Neutrophil (primary cell): ENCODE data around the gene VWA8.

Experiments used
- H3K27ac ChIP-seq: fragments of 200-600 bp; sonication (generic); 2 replicates; pipeline ENCODE4 v1.5.1; 2016; ENCODE audit warnings: mild to moderate bottlenecking, moderate library complexity
- H3K27me3 ChIP-seq: fragments of 200-600 bp; sonication (generic); 2 replicates; pipeline ENCODE4 v1.6.0; 2016; ENCODE audit warnings: mild to moderate bottlenecking
- H3K36me3 ChIP-seq: fragments of 200-600 bp; sonication (generic); 2 replicates; pipeline ENCODE4 v1.5.1; 2017
- H3K4me1 ChIP-seq, 2 experiments: fragments of 200-600 bp in 1 of 2; sonication (generic) in 1 of 2; 1 replicate in 1 of 2; 2 replicates in 1 of 2; pipeline versions ENCODE4 v1.5.1 to v1.6.1; 2013 to 2016; ENCODE audit warnings: low read depth in 1 of 2, low read length in 1 of 2, mild to moderate bottlenecking in 1 of 2, moderate library complexity in 1 of 2; ENCODE audit not compliant: control insufficient read depth in 1 of 2, insufficient read depth in 1 of 2
- H3K4me3 ChIP-seq, 2 experiments: fragments of 200-600 bp in 1 of 2; sonication (generic) in 1 of 2; 1 replicate in 1 of 2; 2 replicates in 1 of 2; pipeline ENCODE4 v1.5.1; 2013 to 2016; ENCODE audit warnings: low read depth in 1 of 2, low read length in 1 of 2, mild to moderate bottlenecking in 1 of 2, moderate library complexity in 1 of 2
- H3K9me3 ChIP-seq: fragments of 200-600 bp; sonication (generic); 2 replicates; pipeline ENCODE4 v1.5.1; 2016
- CTCF ChIP-seq: fragments of 200-600 bp; sonication (generic); IDR thresholded peaks from 2 replicates; pipeline ENCODE4 v1.5.1; 2016; ENCODE audit warnings: antibody characterized with exemption

VWA8 gene

GRCh38 chr13:41563984-41564365 is 396.9 kb downstream of the VWA8 start:
- no peak for TF ChIP-seq CTCF
- Histone ChIP-seq H3K36me3 (no peaks in the 10 kb centered on the region), H3K4me1 (no peaks in the 10 kb centered on the region), H3K9me3 (no peaks in the 10 kb centered on the region), H3K27ac (no peak overlapping the region), H3K27me3 (no peaks in the 10 kb centered on the region), H3K4me3 (no peak overlapping the region)

GRCh38 chr13:41563341-41563983 is 397.4 kb downstream of the VWA8 start:
- H3K4me3 ChIP-seq = no peak overlapping the region
- no peak overlapping the region for H3K27ac ChIP-seq
- H3K4me1 ChIP-seq = no peaks in the 10 kb centered on the region
- TF ChIP-seq CTCF = no peak
- H3K9me3 ChIP-seq = no peaks in the 10 kb centered on the region
- no peaks in the 10 kb centered on the region for H3K36me3 ChIP-seq
- no peaks in the 10 kb centered on the region for H3K27me3 ChIP-seq

- TF ChIP-seq CTCF = no peak
- H3K4me1 ChIP-seq = no peaks in the 10 kb centered on the region
- no peaks in the 10 kb centered on the region for H3K36me3 ChIP-seq
- H3K4me3 ChIP-seq = no peak overlapping the region
- H3K27ac ChIP-seq = no peak overlapping the region
- H3K27me3 ChIP-seq = no peaks in the 10 kb centered on the region
- no peaks in the 10 kb centered on the region for H3K9me3 ChIP-seq
Measured at GRCh38 chr13:41562541-41563178, 398.2 kb downstream of the VWA8 start.

- no peaks in the 10 kb centered on the region for H3K9me3 ChIP-seq
- no peaks in the 10 kb centered on the region for H3K27me3 ChIP-seq
- H3K36me3 ChIP-seq = no peaks in the 10 kb centered on the region
- no peaks in the 10 kb centered on the region for H3K4me1 ChIP-seq
- H3K4me3 ChIP-seq = no peak overlapping the region
- H3K27ac ChIP-seq = no peak overlapping the region
- no peak for TF ChIP-seq CTCF
Measured at GRCh38 chr13:41562083-41562482, 398.8 kb downstream of the VWA8 start.

- Histone ChIP-seq H3K4me3 (no peak overlapping the region), H3K36me3 (no peaks in the 10 kb centered on the region), H3K27ac (no peak overlapping the region), H3K4me1 (no peaks in the 10 kb centered on the region), H3K9me3 (no peaks in the 10 kb centered on the region), H3K27me3 (no peaks in the 10 kb centered on the region)
- TF ChIP-seq CTCF = no peak
Measured at GRCh38 chr13:41561170-41561569, 399.7 kb downstream of the VWA8 start.
